DOHH2 (cell line): ENCODE data around the gene EPM2AIP1.
"Not testable (repeated sequence)": the region's sequence is repeated elsewhere in the genome, so short reads cannot be mapped to it uniquely, and the experiment has no call there.

ENCODE experiments used
- H3F3A ChIP-seq: fragments of 200-600 bp; sonication (generic), shearing (Covaris generic); 2 replicates; pipeline ENCODE4 v1.6.0; 2016; ENCODE audit warnings: antibody characterized with exemption, mild to moderate bottlenecking; ENCODE audit not compliant: control insufficient read depth, insufficient read depth
- H3K27ac ChIP-seq: fragments of 200-600 bp; sonication (generic); 2 replicates; pipeline ENCODE4 v1.5.1; 2014; ENCODE audit warnings: low read depth, mild to moderate bottlenecking, low read length, moderate library complexity
- H3K27me3 ChIP-seq: fragments of 200-600 bp; sonication (generic); 2 replicates; pipeline ENCODE4 v1.6.1; 2014; ENCODE audit warnings: mild to moderate bottlenecking, low read length, mixed read lengths; ENCODE audit not compliant: control insufficient read depth
- H3K36me3 ChIP-seq: fragments of 200-600 bp; sonication (generic); 2 replicates; pipeline ENCODE4 v1.6.1; 2014; ENCODE audit warnings: mild to moderate bottlenecking, low read length, moderate library complexity, mixed read lengths; ENCODE audit not compliant: control insufficient read depth
- H3K4me1 ChIP-seq: fragments of 200-600 bp; sonication (generic); 2 replicates; pipeline ENCODE4 v1.6.1; 2014; ENCODE audit warnings: mild to moderate bottlenecking, low read length, mixed read lengths; ENCODE audit not compliant: control insufficient read depth
- H3K4me2 ChIP-seq: fragments of 200-600 bp; sonication (generic); 2 replicates; pipeline ENCODE4 v1.6.0; 2014; ENCODE audit warnings: mild to moderate bottlenecking, low read length, moderate library complexity
- H3K4me3 ChIP-seq: fragments of 200-600 bp; sonication (generic); 2 replicates; pipeline ENCODE4 v1.5.1; 2014; ENCODE audit warnings: mild to moderate bottlenecking, low read length, mixed read lengths
- H3K79me2 ChIP-seq: fragments of 200-600 bp; sonication (generic); 2 replicates; pipeline ENCODE4 v1.6.1; 2014; ENCODE audit warnings: mild to moderate bottlenecking, low read length, mixed read lengths; ENCODE audit not compliant: control insufficient read depth
- H3K9me2 ChIP-seq: fragments of 200-600 bp; sonication (generic); replicated peaks from 2 replicates; pipeline ENCODE4 v1.6.1; 2014; ENCODE audit warnings: mild to moderate bottlenecking, low read length, mixed read lengths; ENCODE audit not compliant: control insufficient read depth
- H3K9me3 ChIP-seq: fragments of 200-600 bp; sonication (generic); 2 replicates; pipeline ENCODE4 v1.6.1; 2014; ENCODE audit warnings: antibody characterized with exemption, low read length, mixed read lengths; ENCODE audit not compliant: control insufficient read depth, insufficient read depth
- H4K20me1 ChIP-seq: fragments of 200-600 bp; sonication (generic); 2 replicates; pipeline ENCODE4 v1.6.0; 2014; ENCODE audit warnings: low read depth, mild to moderate bottlenecking, antibody characterized with exemption, low read length, moderate library complexity; ENCODE audit not compliant: control insufficient read depth, insufficient read depth
- CTCF ChIP-seq: fragments of 200-600 bp; sonication (generic); IDR thresholded peaks from one replicate; pipeline ENCODE4 v1.5.1; 2014; ENCODE audit warnings: antibody characterized with exemption, mild to moderate bottlenecking, low read depth, low read length; ENCODE audit not compliant: poor library complexity, severe bottlenecking
- EZH2phosphoT487 ChIP-seq: fragments of 200-600 bp; sonication (generic); IDR thresholded peaks from 2 replicates; pipeline ENCODE4 v1.6.1; 2017; ENCODE audit warnings: borderline replicate concordance, mild to moderate bottlenecking, antibody characterized with exemption, low read length, moderate library complexity, mixed read lengths

Gene EPM2AIP1

GRCh38 chr3:36956155-36956554 lies 36.8 kb downstream of the EPM2AIP1 start:
- TF ChIP-seq EZH2phosphoT487 (no peak), CTCF (no peak)
- H3K4me2 ChIP-seq = no peak overlapping the region
- H3K9me2 ChIP-seq = no peaks in the 10 kb centered on the region

GRCh38 chr3:36954452-36955134 lies 38.3 kb downstream of the EPM2AIP1 start:
- TF ChIP-seq CTCF (no peak), EZH2phosphoT487 (no peak)
- Histone ChIP-seq H3K4me3 (no peak overlapping the region), H3K4me2 (no peak overlapping the region), H3K27me3 (no peaks in the 10 kb centered on the region), H4K20me1 (no peaks in the 10 kb centered on the region), H3K79me2 (no peaks in the 10 kb centered on the region), H3K4me1 (peaks cover 12% of the 10 kb centered on the region), H3K36me3 (no peaks in the 10 kb centered on the region), H3F3A (no peaks in the 10 kb centered on the region), H3K9me2 (no peaks in the 10 kb centered on the region), H3K27ac (no peak overlapping the region), H3K9me3 (no peaks in the 10 kb centered on the region)

More at GRCh38 chr3:36956155-36956554, 36.8 kb downstream of the EPM2AIP1 start:
- no peaks in the 10 kb centered on the region for H3K27me3 ChIP-seq
- no peaks in the 10 kb centered on the region for H3K79me2 ChIP-seq
- H3F3A ChIP-seq = no peaks in the 10 kb centered on the region
- peaks cover 12% of the 10 kb centered on the region for H3K4me1 ChIP-seq
- H3K36me3 ChIP-seq = no peaks in the 10 kb centered on the region
- H3K27ac ChIP-seq = no peak overlapping the region
- no peaks in the 10 kb centered on the region for H3K9me3 ChIP-seq
- no peaks in the 10 kb centered on the region for H4K20me1 ChIP-seq
- H3K4me3 ChIP-seq = no peak overlapping the region

GRCh38 chr3:36947814-36948213 lies 45.1 kb downstream of the EPM2AIP1 start:
- Histone ChIP-seq H3K79me2 (peaks cover 13% of the 10 kb centered on the region), H3K4me1 (peaks cover 15% of the 10 kb centered on the region)
- not testable (repeated sequence) for H3K9me2 ChIP-seq, H4K20me1 ChIP-seq, H3K27me3 ChIP-seq, H3K36me3 ChIP-seq, H3K9me3 ChIP-seq, H3K4me2 ChIP-seq, H3K27ac ChIP-seq, H3F3A ChIP-seq, H3K4me3 ChIP-seq

DNA sequence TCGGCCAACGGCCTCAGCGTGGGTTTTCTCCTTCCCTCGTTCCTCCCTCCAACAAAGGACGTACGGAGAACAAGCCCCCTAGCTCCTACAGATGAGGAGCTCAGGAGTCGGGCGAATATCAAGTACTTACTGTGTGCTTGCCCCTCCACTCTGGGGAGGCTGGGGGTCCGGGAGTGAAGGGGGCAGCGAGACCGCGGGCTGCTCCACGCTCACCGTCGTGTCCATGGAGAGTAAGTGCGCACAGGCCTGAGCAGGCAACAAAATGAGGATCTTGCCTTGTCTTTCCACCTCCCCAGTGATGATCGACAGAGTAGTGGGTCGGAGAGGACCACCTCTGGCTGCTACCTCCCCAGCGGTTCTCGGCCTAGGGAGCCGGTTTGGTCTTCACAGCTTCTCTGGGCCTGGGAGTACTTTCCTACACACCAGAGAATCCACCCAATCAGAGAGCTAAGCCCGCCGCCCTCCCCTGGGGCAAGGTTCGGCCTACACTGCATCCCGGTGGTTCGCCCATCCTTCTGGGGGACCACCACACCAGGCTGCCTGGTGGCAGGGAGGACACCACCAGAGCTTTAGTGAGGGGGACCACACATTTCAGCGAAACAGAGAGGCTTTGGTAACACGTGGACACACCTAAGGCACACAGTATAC lies 47.5 kb downstream of the EPM2AIP1 start:
- Histone ChIP-seq H3K4me2 (peak overlapping the region; percentile 95), H3K4me3 (peak overlapping the region; percentile 96)

More for the DNA sequence above, 47.5 kb downstream of the EPM2AIP1 start:
- peaks cover 36% of the 10 kb centered on the region for H3K79me2 ChIP-seq
- H3F3A ChIP-seq = no peaks in the 10 kb centered on the region
- H3K9me2 ChIP-seq = no peaks in the 10 kb centered on the region
- no peaks in the 10 kb centered on the region for H3K27me3 ChIP-seq
- no peak for TF ChIP-seq CTCF
- TF ChIP-seq EZH2phosphoT487 = no peak
- peaks cover 8% of the 10 kb centered on the region for H3K9me3 ChIP-seq
- no peaks in the 10 kb centered on the region for H4K20me1 ChIP-seq
- peaks cover 15% of the 10 kb centered on the region for H3K4me1 ChIP-seq
- no peak overlapping the region for H3K27ac ChIP-seq
- H3K36me3 ChIP-seq = peaks cover 3% of the 10 kb centered on the region
